Prostate gland (tissue), 2 donors: ENCODE results near the gene USP43.

Source experiments
- POLR2A ChIP-seq: fragments of 450-650 bp; IDR thresholded peaks from one replicate; pipeline ENCODE4 v1.6.1; 2016; ENCODE audit warnings: antibody characterized with exemption, mild to moderate bottlenecking
- TF ChIP-seq, protein P1 (sequence below), 4 experiments: fragments of 200-600 bp in 2 of 4; fragments of 450-650 bp in 2 of 4; sonication (generic) in 2 of 4; IDR thresholded peaks; 1 replicate in 3 of 4; 2 replicates in 1 of 4; pipeline ENCODE4 v1.5.1; 2016 to 2019; ENCODE audit warnings: antibody characterized with exemption in 4 of 4, mild to moderate bottlenecking in 2 of 4, moderate library complexity in 2 of 4

DNA sequence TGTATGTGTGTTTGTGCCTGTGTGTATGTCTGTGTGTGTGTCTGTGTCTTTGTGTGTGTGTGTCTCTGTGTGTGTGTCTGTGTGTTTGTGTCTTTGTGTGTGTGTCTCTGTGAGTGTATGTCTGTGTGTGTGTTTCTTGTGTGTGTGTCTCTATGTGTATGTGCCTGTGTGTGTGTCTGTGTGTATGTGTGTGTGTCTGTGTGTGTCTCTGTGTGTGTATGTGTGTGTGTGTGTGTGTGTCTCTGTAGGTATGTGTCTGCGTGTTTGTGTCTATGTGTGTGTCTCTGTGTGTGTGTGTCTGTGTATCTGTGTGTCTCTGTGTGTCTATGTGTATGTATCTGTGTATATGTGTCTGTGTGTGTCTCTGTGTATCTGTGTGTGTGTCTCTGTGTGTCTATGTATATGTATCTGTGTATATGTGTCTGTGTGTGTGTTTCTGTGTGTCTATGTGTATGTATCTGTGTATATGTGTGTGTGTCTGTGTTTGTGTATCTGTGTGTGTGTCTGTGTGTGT, 70.2 kb downstream of the USP43 start:
- no peak for TF ChIP-seq POLR2A
- TF ChIP-seq, protein P1, sequence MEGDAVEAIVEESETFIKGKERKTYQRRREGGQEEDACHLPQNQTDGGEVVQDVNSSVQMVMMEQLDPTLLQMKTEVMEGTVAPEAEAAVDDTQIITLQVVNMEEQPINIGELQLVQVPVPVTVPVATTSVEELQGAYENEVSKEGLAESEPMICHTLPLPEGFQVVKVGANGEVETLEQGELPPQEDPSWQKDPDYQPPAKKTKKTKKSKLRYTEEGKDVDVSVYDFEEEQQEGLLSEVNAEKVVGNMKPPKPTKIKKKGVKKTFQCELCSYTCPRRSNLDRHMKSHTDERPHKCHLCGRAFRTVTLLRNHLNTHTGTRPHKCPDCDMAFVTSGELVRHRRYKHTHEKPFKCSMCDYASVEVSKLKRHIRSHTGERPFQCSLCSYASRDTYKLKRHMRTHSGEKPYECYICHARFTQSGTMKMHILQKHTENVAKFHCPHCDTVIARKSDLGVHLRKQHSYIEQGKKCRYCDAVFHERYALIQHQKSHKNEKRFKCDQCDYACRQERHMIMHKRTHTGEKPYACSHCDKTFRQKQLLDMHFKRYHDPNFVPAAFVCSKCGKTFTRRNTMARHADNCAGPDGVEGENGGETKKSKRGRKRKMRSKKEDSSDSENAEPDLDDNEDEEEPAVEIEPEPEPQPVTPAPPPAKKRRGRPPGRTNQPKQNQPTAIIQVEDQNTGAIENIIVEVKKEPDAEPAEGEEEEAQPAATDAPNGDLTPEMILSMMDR (IDR thresholded peaks at IDR 0.05), result no peak
